Measurements from ENCODE around the gene CEACAM16. TPM values are rescaled to one million over a fixed set of nuclear protein-coding genes. Genes with fewer than 3 reads are reported as not detected.

The CEACAM16 gene
- total RNA-seq, 1 experiment from 2014 or later = 0.73 TPM

DNA sequence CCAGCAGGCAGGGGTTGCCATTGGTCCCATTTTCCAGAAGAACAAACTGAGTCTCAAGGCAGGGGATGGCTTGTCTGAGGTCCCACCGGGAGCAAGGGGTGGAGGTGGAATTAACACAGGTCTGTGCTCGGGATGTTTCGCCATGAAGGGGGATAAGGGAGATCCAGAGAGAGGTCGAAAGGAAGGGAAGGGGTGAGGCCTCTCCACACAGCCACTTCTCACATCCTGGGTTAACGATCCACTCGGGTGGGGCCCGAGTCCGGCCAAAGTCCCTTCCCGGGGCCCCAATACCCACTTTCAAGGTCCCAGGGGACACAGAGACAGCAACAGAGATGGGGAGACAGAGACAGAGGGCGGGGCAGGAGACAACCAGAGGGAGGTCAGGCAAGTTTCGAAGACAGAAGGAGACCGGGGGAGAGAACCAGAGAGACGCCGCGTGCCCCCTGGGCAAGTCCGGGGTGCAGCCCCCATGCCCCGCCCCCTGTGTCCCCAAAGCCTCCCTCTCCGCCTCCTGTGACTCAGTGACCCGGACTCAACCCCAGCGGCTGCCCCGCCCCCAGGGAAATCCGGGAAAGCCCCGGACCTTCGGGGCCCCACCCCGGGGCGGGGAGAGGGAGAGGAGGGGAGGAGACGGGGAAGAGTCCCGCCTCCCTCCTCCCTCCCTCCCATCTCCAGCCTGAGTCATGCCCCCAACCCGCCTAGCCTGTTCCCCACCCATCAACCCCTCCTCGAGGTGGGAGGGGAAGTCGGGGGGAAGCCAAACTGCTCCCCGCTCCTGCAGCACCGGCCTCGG, 48.2 kb downstream of the CEACAM16 start:
- H3K27me3 ChIP-seq = no peaks in the 10 kb centered on the region
- H3K4me3 ChIP-seq = peak overlapping the region; percentile 75
- peaks cover 19% of the 10 kb centered on the region for H3K4me1 ChIP-seq
- H3K9me3 ChIP-seq (replicated peaks) = no peaks in the 10 kb centered on the region
- H3K27ac ChIP-seq = peak overlapping the region; percentile 63
- H3K36me3 ChIP-seq = no peaks in the 10 kb centered on the region
- peak; percentile 94 to 95 for DNase-seq

- DNase-seq = peak; percentile 66 to 72
- Histone ChIP-seq H3K27ac (peak overlapping the region; percentile 63), H3K27me3 (no peaks in the 10 kb centered on the region), H3K36me3 (no peaks in the 10 kb centered on the region), H3K4me3 (peak overlapping the region; percentile 75), H3K9me3 (replicated peaks) (no peaks in the 10 kb centered on the region), H3K4me1 (peaks cover 17% of the 10 kb centered on the region)
Measured at GRCh38 chr19:44747739-44748425, 48.9 kb downstream of the CEACAM16 start.

GRCh38 chr19:44748426-44749254, 49.7 kb downstream of the CEACAM16 start, which contains the start of gene BCL3:
TSS of gene BCL3 (plus strand) at chr19:44748708. CDS start at chr19:44748791, 83 bp downstream.
- Histone ChIP-seq H3K36me3 (no peaks in the 10 kb centered on the region), H3K27ac (peak within 1 kb of the TSS; percentile 63), H3K4me1 (peaks cover 19% of the 10 kb centered on the region), H3K27me3 (no peaks in the 10 kb centered on the region), H3K9me3 (replicated peaks) (no peaks in the 10 kb centered on the region), H3K4me3 (peak within 1 kb of the TSS; percentile 75)
- DNase-seq = peak; percentile 66 to 67

GRCh38 chr19:44749292-44749691, 50.3 kb downstream of the CEACAM16 start:
- Histone ChIP-seq H3K9me3 (replicated peaks) (no peaks in the 10 kb centered on the region), H3K27ac (peak overlapping the region; percentile 23; the same call in 1 of the 2 replicates), H3K4me3 (peak overlapping the region; percentile 75), H3K36me3 (no peaks in the 10 kb centered on the region), H3K4me1 (peaks cover 22% of the 10 kb centered on the region), H3K27me3 (no peaks in the 10 kb centered on the region)
- no peak for DNase-seq

GRCh38 chr19:44749994-44750393, 51.0 kb downstream of the CEACAM16 start:
- no peak overlapping the region for H3K27ac ChIP-seq
- no peaks in the 10 kb centered on the region for H3K9me3 ChIP-seq (replicated peaks)
- peaks cover 24% of the 10 kb centered on the region for H3K4me1 ChIP-seq
- H3K36me3 ChIP-seq = no peaks in the 10 kb centered on the region
- no peak overlapping the region for H3K4me3 ChIP-seq
- no peak for DNase-seq
- H3K27me3 ChIP-seq = no peaks in the 10 kb centered on the region

- no peak for DNase-seq
- no peak overlapping the region for H3K4me3 ChIP-seq
- peaks cover 20% of the 10 kb centered on the region for H3K4me1 ChIP-seq
- no peaks in the 10 kb centered on the region for H3K27me3 ChIP-seq
- H3K36me3 ChIP-seq = peaks cover 3% of the 10 kb centered on the region; the same call in 1 of the 2 replicates
- H3K9me3 ChIP-seq (replicated peaks) = no peaks in the 10 kb centered on the region
- no peak overlapping the region for H3K27ac ChIP-seq
Measured at GRCh38 chr19:44752123-44752815, 53.3 kb downstream of the CEACAM16 start.

DNA sequence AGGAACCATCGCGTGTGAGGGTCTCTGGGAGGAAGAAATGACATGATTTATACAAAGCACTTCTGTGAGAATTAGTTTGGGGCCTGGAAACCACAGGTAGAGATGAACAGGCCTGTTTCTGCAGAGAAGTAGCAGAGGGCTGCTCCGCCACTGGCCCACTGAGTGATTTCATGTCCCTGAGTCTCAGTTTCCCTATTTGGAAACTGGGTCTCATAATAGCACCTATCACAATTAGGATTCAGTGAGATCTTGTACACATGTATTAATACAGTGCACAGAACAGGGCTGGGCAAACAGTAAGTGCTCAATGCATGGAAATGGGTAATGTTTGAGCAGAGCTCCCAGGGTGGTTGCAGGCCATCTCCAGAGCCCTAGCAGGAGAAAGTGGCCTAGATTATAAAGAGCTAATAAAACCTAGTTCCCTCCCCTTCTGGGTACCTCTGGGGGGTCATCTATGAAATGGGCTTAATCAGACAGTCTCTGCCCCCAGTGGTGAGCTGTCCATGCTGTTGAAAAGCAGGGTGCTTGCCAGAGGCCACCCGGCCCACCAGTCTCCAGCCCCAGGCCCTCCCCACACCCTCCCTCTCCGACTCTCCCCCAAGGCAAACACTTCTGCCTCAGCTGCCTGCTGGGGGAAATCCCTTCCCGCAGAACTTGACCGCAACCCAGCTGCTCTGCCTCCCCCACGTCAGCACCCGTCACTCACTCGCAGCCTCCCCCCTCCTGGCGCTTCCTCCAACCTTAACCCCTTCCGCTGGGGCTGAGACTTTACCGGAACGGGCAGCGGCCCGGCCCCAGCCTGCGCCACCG, 54.1 kb downstream of the CEACAM16 start:
- H3K9me3 ChIP-seq (replicated peaks) = no peaks in the 10 kb centered on the region
- peak overlapping the region; percentile 57 for H3K4me3 ChIP-seq
- peaks cover 7% of the 10 kb centered on the region; the same call in 1 of the 2 replicates for H3K36me3 ChIP-seq
- peaks cover 20% of the 10 kb centered on the region for H3K4me1 ChIP-seq
- no peaks in the 10 kb centered on the region for H3K27me3 ChIP-seq
- peak overlapping the region; percentile 83; the same call in 1 of the 2 replicates for H3K27ac ChIP-seq
- DNase-seq = peak; percentile 97 to 98

DNA sequence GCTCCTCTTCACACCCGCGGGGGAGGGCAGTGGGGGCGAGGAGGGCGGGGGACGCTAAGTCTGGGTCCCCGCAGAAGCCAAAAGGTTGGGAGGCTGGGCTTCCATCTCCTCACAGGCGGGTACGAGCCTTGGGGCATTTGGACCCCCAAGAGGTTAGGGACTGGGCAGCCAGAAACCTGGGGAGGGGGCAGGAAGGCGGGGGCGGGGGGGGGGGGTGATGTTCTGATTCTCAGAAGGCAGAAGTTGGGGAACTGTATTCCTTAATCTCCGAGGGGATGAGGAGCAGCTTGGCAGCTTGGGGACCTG, 54.6 kb downstream of the CEACAM16 start:
- H3K4me1 ChIP-seq = peaks cover 20% of the 10 kb centered on the region
- H3K9me3 ChIP-seq (replicated peaks) = no peaks in the 10 kb centered on the region
- H3K4me3 ChIP-seq = peak overlapping the region; percentile 57
- no peak for DNase-seq
- H3K27me3 ChIP-seq = no peaks in the 10 kb centered on the region
- H3K36me3 ChIP-seq = peaks cover 7% of the 10 kb centered on the region; the same call in 1 of the 2 replicates
- H3K27ac ChIP-seq = peak overlapping the region; percentile 83

DNA sequence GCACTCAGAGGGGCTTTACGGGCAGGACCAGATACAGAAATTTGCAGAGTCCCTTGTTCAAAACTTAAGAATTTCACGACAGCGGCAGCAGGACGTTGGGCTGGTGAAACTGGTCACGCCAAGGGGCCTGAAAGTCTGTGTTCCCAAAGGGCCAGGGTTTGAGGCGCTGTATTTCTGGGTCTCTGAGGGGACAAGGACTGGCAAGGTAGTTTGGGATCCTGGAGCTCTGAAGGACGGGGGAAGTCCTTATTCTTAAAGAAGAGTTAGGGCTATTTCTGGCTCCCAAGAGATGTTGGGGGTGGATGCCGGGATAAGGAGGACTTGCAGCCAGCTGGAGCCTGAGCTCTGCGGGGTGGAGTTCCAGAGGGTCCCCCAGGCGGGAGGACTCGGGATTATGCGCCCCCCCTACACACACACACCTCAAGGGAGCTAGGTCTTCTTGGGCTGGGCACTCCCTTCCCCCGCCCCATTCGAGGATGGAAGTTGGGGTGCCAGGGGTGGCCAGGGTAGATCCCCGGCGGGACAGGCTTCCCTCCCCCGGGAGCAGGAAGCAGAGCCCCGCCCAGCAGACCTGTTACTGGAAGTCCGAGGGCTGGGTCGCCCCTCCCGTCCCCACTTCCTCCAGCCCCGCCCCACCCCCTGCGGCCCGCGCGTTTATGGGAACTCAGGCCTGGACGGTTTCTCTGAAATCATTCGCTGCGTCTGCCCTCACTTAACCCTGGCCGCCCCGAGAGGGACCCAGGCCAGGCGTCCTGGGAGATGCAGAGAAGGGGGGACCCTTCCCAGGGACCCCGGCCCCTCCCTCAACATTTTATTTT, 55.2 kb downstream of the CEACAM16 start:
- no peaks in the 10 kb centered on the region for H3K9me3 ChIP-seq (replicated peaks)
- peaks cover 7% of the 10 kb centered on the region for H3K36me3 ChIP-seq
- H3K4me3 ChIP-seq = peak overlapping the region; percentile 57
- H3K27ac ChIP-seq = peak overlapping the region; percentile 83
- peaks cover 20% of the 10 kb centered on the region for H3K4me1 ChIP-seq
- peak; percentile 89 to 93 for DNase-seq
- H3K27me3 ChIP-seq = no peaks in the 10 kb centered on the region

DNA sequence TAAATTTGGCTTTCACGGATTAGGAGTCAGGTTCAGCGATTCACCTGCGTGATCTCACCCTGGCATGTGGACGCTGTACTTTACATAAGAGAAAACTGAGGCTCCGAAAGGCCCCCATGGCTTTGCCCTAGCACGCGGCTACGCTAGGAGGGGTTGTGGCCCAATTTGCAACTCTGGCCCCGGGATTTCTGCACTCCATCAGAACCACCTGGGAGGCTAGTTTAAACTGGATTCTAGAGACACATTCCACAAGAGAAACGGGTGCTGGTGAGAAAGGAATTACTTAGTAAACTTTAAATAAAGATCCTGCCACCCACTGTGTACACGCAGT, 55.8 kb downstream of the CEACAM16 start:
- H3K9me3 ChIP-seq (replicated peaks) = no peaks in the 10 kb centered on the region
- H3K4me1 ChIP-seq = peaks cover 20% of the 10 kb centered on the region
- no peaks in the 10 kb centered on the region for H3K27me3 ChIP-seq
- peaks cover 12% of the 10 kb centered on the region for H3K36me3 ChIP-seq
- no peak for DNase-seq
- peak overlapping the region; percentile 83 for H3K27ac ChIP-seq
- H3K4me3 ChIP-seq = peak overlapping the region; percentile 57

DNA sequence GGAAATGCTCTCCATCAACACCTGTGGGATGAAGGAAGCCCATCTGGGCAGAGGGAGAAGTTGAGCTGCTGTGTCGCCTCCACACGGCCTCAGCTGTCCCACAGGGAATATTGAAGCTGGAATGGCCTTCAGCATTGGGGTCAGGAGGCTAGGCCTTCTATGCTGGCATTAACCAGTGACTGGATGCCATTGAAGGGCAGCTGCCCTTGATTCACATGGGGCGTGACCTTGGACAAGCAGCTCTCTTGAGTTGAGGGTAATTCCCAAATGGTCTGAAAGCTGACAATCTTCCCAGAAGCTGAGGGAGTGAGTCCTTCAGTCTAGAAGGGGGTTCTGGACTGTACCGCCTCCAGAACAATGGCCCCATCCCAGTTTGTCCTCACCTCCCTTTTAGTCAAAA, 56.3 kb downstream of the CEACAM16 start:
- no peak overlapping the region for H3K4me3 ChIP-seq
- no peak overlapping the region; the same call in 1 of the 2 replicates for H3K27ac ChIP-seq
- no peaks in the 10 kb centered on the region for H3K27me3 ChIP-seq
- H3K9me3 ChIP-seq (replicated peaks) = no peaks in the 10 kb centered on the region
- no peak for DNase-seq
- H3K4me1 ChIP-seq = peaks cover 20% of the 10 kb centered on the region
- peaks cover 15% of the 10 kb centered on the region for H3K36me3 ChIP-seq

- Histone ChIP-seq H3K36me3 (peaks cover 15% of the 10 kb centered on the region), H3K9me3 (replicated peaks) (no peaks in the 10 kb centered on the region), H3K4me1 (peaks cover 25% of the 10 kb centered on the region), H3K4me3 (no peak overlapping the region), H3K27me3 (no peaks in the 10 kb centered on the region), H3K27ac (no peak overlapping the region)
- DNase-seq = no peak
Measured at GRCh38 chr19:44756089-44756562, 57.2 kb downstream of the CEACAM16 start.
